ENCODE measurements around the gene SOWAHC. TPM values are rescaled to one million over a fixed set of nuclear protein-coding genes. Genes with fewer than 3 reads are reported as not detected.
A peak's percentile ranks its signal among the peaks of the same experiment; 100 is the strongest.

Gene SOWAHC
- total and polyA plus RNA-seq, 2 donors (not counting 3 experiments of a cell fraction or from before 2014, with no cell fraction given), result 1.0 to 4.1 TPM

GRCh38 chr2:109614715-109615636 is 812 bp downstream of the SOWAHC start:
- CTCF ChIA-PET, result interaction anchor here (1.1 to 3.5 kb wide), 7 partner anchors 8 to 121 kb away, joined by 3 to 46 read pairs (median 5); no protein-coding TSS in a partner anchor
- Histone ChIP-seq H3K9me3 (replicated peaks; ENCODE audit: control insufficient read depth, insufficient read depth, low read length) (no peaks in the 10 kb centered on the region), H3K4me3 (replicated peaks in 1 of 3; ENCODE audit: insufficient read depth in 1 of 3, low read depth in 1 of 3, low read length in 3 of 3) (peak overlapping the region; percentile 43 to 81 (median 48)), H4K20me1 (replicated peaks; ENCODE audit: control insufficient read depth, extremely low read depth, insufficient read depth, low read length) (no peaks in the 10 kb centered on the region), H3K9me1 (replicated peaks; ENCODE audit: control insufficient read depth, extremely low read depth, insufficient read depth, low read length) (no peaks in the 10 kb centered on the region), H3K9ac (replicated peaks; ENCODE audit: extremely low read depth, insufficient read depth, low read length) (peak overlapping the region; percentile 74), H3K4me2 (ENCODE audit: insufficient read depth, low read length) (peak overlapping the region; percentile 64), H2AFZ (ENCODE audit: low read depth, low read length) (peak overlapping the region; percentile 85), H3K36me3 (ENCODE audit: control insufficient read depth in 2 of 2, extremely low read depth in 1 of 2, insufficient read depth in 2 of 2, low read length in 2 of 2) (no peaks in the 10 kb centered on the region), H3K27me3 (ENCODE audit: control insufficient read depth in 2 of 2, insufficient read depth in 2 of 2, low read length in 2 of 2) (no peaks in the 10 kb centered on the region), H3K4me1 (ENCODE audit: control insufficient read depth, extremely low read depth, insufficient read depth, low read length) (peaks cover 32% of the 10 kb centered on the region), H3K27ac (ENCODE audit: insufficient read depth, low read depth, low read length) (peak overlapping the region; percentile 46), H3K79me2 (ENCODE audit: control insufficient read depth, insufficient read depth, low read length) (peaks cover 50% of the 10 kb centered on the region)
- dilution Hi-C loops (cut with MboI; ENCODE audit: extremely low pct_ligation_motif_present, low sequenced_read_pairs) (no loop called here), intact Hi-C loops (cut with micrococcal nuclease) (loop anchor here (1.0 kb wide), 2 partner anchors 57 to 69 kb away; no protein-coding TSS in a partner anchor)
- BruUV-seq (replicated peaks), result no TSS peak
- TF ChIP-seq JUN (IDR thresholded peaks at IDR 0.05; ENCODE audit: borderline replicate concordance, insufficient read depth, insufficient read length, low read depth) (no peak), FOS (IDR thresholded peaks at IDR 0.05; ENCODE audit: borderline replicate concordance, insufficient read depth, low read length) (no peak), GATA2 (IDR thresholded peaks at IDR 0.05; ENCODE audit: insufficient read depth, insufficient read length, low read depth, low read length) (no peak), EZH2 (IDR thresholded peaks at IDR 0.05; ENCODE audit: borderline replicate concordance, low read depth, low read length, severe bottlenecking) (no peak), MYC (IDR thresholded peaks at IDR 0.05; ENCODE audit: low read depth, low read length) (no peak), POLR2AphosphoS5 (IDR thresholded peaks at IDR 0.05; ENCODE audit: insufficient read depth, low read depth, low read length) (no peak), POLR2A (IDR thresholded peaks at IDR 0.05; ENCODE audit: low read depth, low read length) (no peak), CTCF (IDR thresholded peaks at IDR 0.05; ENCODE audit: extremely low read depth in 1 of 2, insufficient read depth in 1 of 2, low read depth in 1 of 2, low read length in 2 of 2) (no peak), MAX (IDR thresholded peaks at IDR 0.05; ENCODE audit: insufficient read depth, insufficient read length) (no peak)
- FAIRE-seq (no peak), DNase-seq (ENCODE audit: low read depth, low spot score) (peak; percentile 25)
- POLR2A ChIA-PET, result interaction anchor here (0.6 to 1.6 kb wide), 5 partner anchors 8 to 502 kb away, joined by 3 to 6 read pairs (median 3); no protein-coding TSS in a partner anchor

Data from endothelial cell of umbilical vein (primary cell).